Activated CD4-positive, alpha-beta T cell treated with anti-CD3 and anti-CD28 coated beads, Interleukin-2, amount 10 ng/mL, durations not matched to agents 24 days and 14 days (primary cell): ENCODE data around the gene CHMP4A. TPM values are rescaled to one million over a fixed set of nuclear protein-coding genes. Genes with fewer than 3 reads are reported as not detected.

ENCODE experiments used
- DNase-seq: peaks from one replicate; pipeline ENCODE4 v3.0.0; 2022
- H3K27ac Mint-ChIP-seq: one replicate; pipeline ENCODE4 v1.8.0; 2022; ENCODE audit warnings: mild to moderate bottlenecking, mixed read lengths
- H3K27me3 Mint-ChIP-seq: one replicate; pipeline ENCODE4 v1.8.0; 2022; ENCODE audit warnings: mixed read lengths
- H3K36me3 Mint-ChIP-seq: one replicate; pipeline ENCODE4 v1.8.0; 2022; ENCODE audit warnings: low read depth, mild to moderate bottlenecking, mixed read lengths
- H3K4me1 Mint-ChIP-seq: one replicate; pipeline ENCODE4 v1.8.0; 2021; ENCODE audit warnings: mixed read lengths
- H3K4me3 Mint-ChIP-seq: one replicate; pipeline ENCODE4 v1.8.0; 2022; ENCODE audit warnings: mild to moderate bottlenecking, moderate library complexity, mixed read lengths
- H3K9me3 Mint-ChIP-seq: one replicate; pipeline ENCODE4 v1.8.0; 2021; ENCODE audit warnings: mixed read lengths
- intact Hi-C: fragments of 100-400 bp; cut with micrococcal nuclease; formaldehyde crosslinking; loops from one replicate; pipeline ENCODE4 v1.15.1; 2023
- total RNA-seq: library from RNA; stranded (reverse); gene quantifications from 2 replicates; pipeline ENCODE4 v1.2.3, GENCODE V29; 2022

Gene CHMP4A
- total RNA-seq, 1 donor from 2014 or later: 88.0 TPM

GRCh38 chr14:24238527-24239037, 25.3 kb upstream of the CHMP4A start:
- intact Hi-C loops: no loop called here
- Mint-ChIP-seq H3K27ac (peak overlapping the region; percentile 27), H3K27me3 (no peaks in the 10 kb centered on the region), H3K9me3 (no peaks in the 10 kb centered on the region), H3K36me3 (peaks cover 66% of the 10 kb centered on the region), H3K4me1 (peaks cover 67% of the 10 kb centered on the region), H3K4me3 (no peak overlapping the region)
- DNase-seq: no peak

- Mint-ChIP-seq H3K4me1 (peaks cover 66% of the 10 kb centered on the region), H3K9me3 (no peaks in the 10 kb centered on the region), H3K4me3 (no peak overlapping the region), H3K27me3 (no peaks in the 10 kb centered on the region), H3K36me3 (peaks cover 66% of the 10 kb centered on the region), H3K27ac (no peak overlapping the region)
- intact Hi-C loops: no loop called here
- DNase-seq: no peak
Measured at GRCh38 chr14:24238123-24238522, 24.8 kb upstream of the CHMP4A start.

- Mint-ChIP-seq H3K36me3 (peaks cover 66% of the 10 kb centered on the region), H3K27me3 (no peaks in the 10 kb centered on the region), H3K9me3 (no peaks in the 10 kb centered on the region), H3K27ac (no peak overlapping the region), H3K4me1 (peaks cover 62% of the 10 kb centered on the region), H3K4me3 (no peak overlapping the region)
- intact Hi-C loops: no loop called here
- DNase-seq: no peak
Measured at GRCh38 chr14:24237463-24237955, 24.2 kb upstream of the CHMP4A start.

- intact Hi-C loops: no loop called here
- no peak for DNase-seq
- H3K36me3 Mint-ChIP-seq: peaks cover 64% of the 10 kb centered on the region
- no peak overlapping the region for H3K27ac Mint-ChIP-seq
- H3K27me3 Mint-ChIP-seq: no peaks in the 10 kb centered on the region
- H3K4me1 Mint-ChIP-seq: peaks cover 60% of the 10 kb centered on the region
- H3K4me3 Mint-ChIP-seq: no peak overlapping the region
- H3K9me3 Mint-ChIP-seq: no peaks in the 10 kb centered on the region
Measured at GRCh38 chr14:24236689-24237462, 23.6 kb upstream of the CHMP4A start.

- no peak for DNase-seq
- Mint-ChIP-seq H3K9me3 (no peaks in the 10 kb centered on the region), H3K4me3 (no peak overlapping the region), H3K27ac (peak overlapping the region; percentile 17), H3K27me3 (no peaks in the 10 kb centered on the region), H3K4me1 (peaks cover 64% of the 10 kb centered on the region), H3K36me3 (peaks cover 63% of the 10 kb centered on the region)
- intact Hi-C loops: no loop called here
Measured at GRCh38 chr14:24235804-24236688, 22.8 kb upstream of the CHMP4A start.

- H3K36me3 Mint-ChIP-seq: peaks cover 48% of the 10 kb centered on the region
- no peak overlapping the region for H3K27ac Mint-ChIP-seq
- DNase-seq: no peak
- no peaks in the 10 kb centered on the region for H3K27me3 Mint-ChIP-seq
- peaks cover 52% of the 10 kb centered on the region for H3K4me1 Mint-ChIP-seq
- intact Hi-C loops: no loop called here
- no peaks in the 10 kb centered on the region for H3K9me3 Mint-ChIP-seq
- H3K4me3 Mint-ChIP-seq: peak overlapping the region; percentile 53
Measured at GRCh38 chr14:24234095-24235005, 21.1 kb upstream of the CHMP4A start.

GRCh38 chr14:24233538-24233866, 20.2 kb upstream of the CHMP4A start:
- Mint-ChIP-seq H3K4me1 (peaks cover 45% of the 10 kb centered on the region), H3K9me3 (no peaks in the 10 kb centered on the region), H3K4me3 (peak overlapping the region; percentile 92), H3K27me3 (no peaks in the 10 kb centered on the region), H3K36me3 (peaks cover 42% of the 10 kb centered on the region), H3K27ac (peak overlapping the region; percentile 92)
- no peak for DNase-seq
- intact Hi-C loops: no loop called here

- DNase-seq: peak; percentile 77
- H3K27ac Mint-ChIP-seq: peak within 1 kb of the TSS; percentile 92
- H3K4me1 Mint-ChIP-seq: peaks cover 40% of the 10 kb centered on the region
- H3K4me3 Mint-ChIP-seq: peak within 1 kb of the TSS; percentile 92
- no peaks in the 10 kb centered on the region for H3K9me3 Mint-ChIP-seq
- H3K36me3 Mint-ChIP-seq: peaks cover 36% of the 10 kb centered on the region
- intact Hi-C loops: loop anchor here (1.0 kb wide), 6 partner anchors 9 to 119 kb away; partner anchors contain the start of genes CHMP4A, DCAF11, DHRS1 and IPO4
- H3K27me3 Mint-ChIP-seq: no peaks in the 10 kb centered on the region
Measured at GRCh38 chr14:24232645-24233537, 19.6 kb upstream of the CHMP4A start, which contains the start of gene GMPR2. TSS of gene GMPR2 (plus strand) at chr14:24232929. CDS start at chr14:24233254, 325 bp downstream.

GRCh38 chr14:24232121-24232644, 18.9 kb upstream of the CHMP4A start, which contains the start of gene NEDD8:
TSS of gene NEDD8 (minus strand) at chr14:24232367. CDS start at chr14:24232267, 100 bp downstream.
- peaks cover 34% of the 10 kb centered on the region for H3K36me3 Mint-ChIP-seq
- H3K27ac Mint-ChIP-seq: peak within 1 kb of the TSS; percentile 92
- intact Hi-C loops: loop anchor here (1.0 kb wide), 6 partner anchors 10 to 118 kb away; partner anchors contain the start of genes CHMP4A, DCAF11, DHRS1 and IPO4
- H3K4me1 Mint-ChIP-seq: peaks cover 41% of the 10 kb centered on the region
- H3K9me3 Mint-ChIP-seq: no peaks in the 10 kb centered on the region
- peak; percentile 96 for DNase-seq
- no peaks in the 10 kb centered on the region for H3K27me3 Mint-ChIP-seq
- peak within 1 kb of the TSS; percentile 92 for H3K4me3 Mint-ChIP-seq

- Mint-ChIP-seq H3K9me3 (no peaks in the 10 kb centered on the region), H3K27me3 (no peaks in the 10 kb centered on the region), H3K4me3 (peak overlapping the region; percentile 92), H3K36me3 (peaks cover 29% of the 10 kb centered on the region), H3K4me1 (peaks cover 42% of the 10 kb centered on the region), H3K27ac (peak overlapping the region; percentile 92)
- DNase-seq: peak; percentile 77
- intact Hi-C loops: loop anchor here (1.0 kb wide), 6 partner anchors 11 to 117 kb away; partner anchors contain the start of genes CHMP4A, DCAF11, DHRS1 and IPO4
Measured at GRCh38 chr14:24231263-24232120, 18.2 kb upstream of the CHMP4A start.

- no peaks in the 10 kb centered on the region for H3K27me3 Mint-ChIP-seq
- no peak for DNase-seq
- H3K36me3 Mint-ChIP-seq: peaks cover 20% of the 10 kb centered on the region
- no peaks in the 10 kb centered on the region for H3K9me3 Mint-ChIP-seq
- H3K27ac Mint-ChIP-seq: no peak overlapping the region
- peaks cover 29% of the 10 kb centered on the region for H3K4me1 Mint-ChIP-seq
- no peak overlapping the region for H3K4me3 Mint-ChIP-seq
- intact Hi-C loops: no loop called here
Measured at GRCh38 chr14:24228902-24229301, 15.6 kb upstream of the CHMP4A start.
